GM12874 (cell line): ENCODE data around the gene NBPF6.

Source experiments
- TF ChIP-seq, protein P1 (sequence below): IDR thresholded peaks from 2 replicates; pipeline ENCODE4 v1.5.1; 2011; ENCODE audit warnings: low read depth, mild to moderate bottlenecking, control low read depth, low read length, moderate library complexity; ENCODE audit not compliant: insufficient read depth

NBPF6 gene

GRCh38 chr1:108505763-108506070, 55.6 kb downstream of the NBPF6 start:
- TF ChIP-seq, protein P1, sequence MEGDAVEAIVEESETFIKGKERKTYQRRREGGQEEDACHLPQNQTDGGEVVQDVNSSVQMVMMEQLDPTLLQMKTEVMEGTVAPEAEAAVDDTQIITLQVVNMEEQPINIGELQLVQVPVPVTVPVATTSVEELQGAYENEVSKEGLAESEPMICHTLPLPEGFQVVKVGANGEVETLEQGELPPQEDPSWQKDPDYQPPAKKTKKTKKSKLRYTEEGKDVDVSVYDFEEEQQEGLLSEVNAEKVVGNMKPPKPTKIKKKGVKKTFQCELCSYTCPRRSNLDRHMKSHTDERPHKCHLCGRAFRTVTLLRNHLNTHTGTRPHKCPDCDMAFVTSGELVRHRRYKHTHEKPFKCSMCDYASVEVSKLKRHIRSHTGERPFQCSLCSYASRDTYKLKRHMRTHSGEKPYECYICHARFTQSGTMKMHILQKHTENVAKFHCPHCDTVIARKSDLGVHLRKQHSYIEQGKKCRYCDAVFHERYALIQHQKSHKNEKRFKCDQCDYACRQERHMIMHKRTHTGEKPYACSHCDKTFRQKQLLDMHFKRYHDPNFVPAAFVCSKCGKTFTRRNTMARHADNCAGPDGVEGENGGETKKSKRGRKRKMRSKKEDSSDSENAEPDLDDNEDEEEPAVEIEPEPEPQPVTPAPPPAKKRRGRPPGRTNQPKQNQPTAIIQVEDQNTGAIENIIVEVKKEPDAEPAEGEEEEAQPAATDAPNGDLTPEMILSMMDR = no peak

DNA sequence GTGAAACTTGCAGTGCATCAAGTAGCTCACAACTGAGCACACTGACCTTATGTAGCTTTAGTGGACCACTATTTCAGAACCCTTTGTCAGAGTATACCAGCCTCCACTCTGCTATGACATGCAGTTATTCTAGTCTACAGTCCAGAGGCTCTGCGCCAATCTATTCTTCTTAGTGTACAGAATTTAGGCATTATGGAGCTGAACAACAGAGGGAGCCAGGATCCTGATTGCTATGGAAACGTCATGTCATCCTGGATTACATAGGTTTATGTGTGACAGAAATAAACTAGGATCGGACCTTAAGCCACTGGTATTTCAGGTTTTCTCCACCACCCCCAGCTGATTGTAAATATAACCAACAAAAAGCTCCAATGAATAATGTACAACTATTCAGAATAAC, 61.6 kb downstream of the NBPF6 start:
- TF ChIP-seq, protein P1 = no peak

- TF ChIP-seq, protein P1 = peak; percentile 50; the same call in 1 of the 2 replicates
These were observed 62.3 kb downstream of the NBPF6 start for GRCh38 chr1:108512239-108513043.

GRCh38 chr1:108513044-108513415, 62.9 kb downstream of the NBPF6 start:
- TF ChIP-seq, protein P1 = no peak
